ENCODE data around the gene FAM20A.

GRCh38 chr17:68598545-68598961, 2.6 kb downstream of the FAM20A start:
- TF ChIP-seq CTCF (IDR thresholded peaks at IDR 0.05 in 4 of 5, conservative IDR thresholded peaks at IDR 0.05 in 1 of 5) (no peak), POLR2A (IDR thresholded peaks at IDR 0.05) (no peak)

Measured in gastrocnemius medialis (tissue), 4 donors.